Measurements from ENCODE around the gene CACNG3. TPM values are rescaled to one million over a fixed set of nuclear protein-coding genes. Genes with fewer than 3 reads are reported as not detected.

The CACNG3 gene
- total and polyA plus RNA-seq, 2 of the 4 experiments (the other 2 are of a cell fraction), result not detected

- no peaks in the 10 kb centered on the region for H3K79me1 ChIP-seq (ENCODE audit: low read depth in 1 of 2, low read length in 2 of 2)
- no peaks in the 10 kb centered on the region for H3K9me1 ChIP-seq (ENCODE audit: insufficient read depth, low read length)
- no peaks in the 10 kb centered on the region for H3K36me3 ChIP-seq (ENCODE audit: control insufficient read depth, insufficient read depth, low read length)
- ChIA-PET POLR2A (ENCODE audit: unreplicated experiment) (no interaction called here), CTCF (no interaction called here)
- H3K4me2 ChIP-seq (ENCODE audit: low read depth, low read length), result no peak overlapping the region
- H3K23ac ChIP-seq (ENCODE audit: low read depth, low read length), result no peak overlapping the region
- no peak overlapping the region for H3K18ac ChIP-seq (ENCODE audit: low read depth, low read length)
- H3K9me3 ChIP-seq (ENCODE audit: control insufficient read depth, insufficient read depth, low read length), result no peaks in the 10 kb centered on the region
- intact Hi-C loops (cut with micrococcal nuclease), result no loop called here
- WGBS, 2 experiments (ENCODE audit: extremely low coverage in 2 of 2, insufficient read length in 1 of 2), result no CpG with 5 or more reads among the region's 5 CpGs
- no peaks in the 10 kb centered on the region for H3K27me3 ChIP-seq (ENCODE audit: control insufficient read depth, insufficient read depth, low read length)
- dilution Hi-C loops (cut with HindIII; ENCODE audit: low sequenced_read_pairs, unreplicated experiment), result no loop called here
- no peaks in the 10 kb centered on the region for H3K4me1 ChIP-seq (ENCODE audit: control insufficient read depth, insufficient read depth, low read length)
- H2AK5ac ChIP-seq (ENCODE audit: low read depth, low read length), result no peak overlapping the region
- no peak overlapping the region for H3K56ac ChIP-seq (ENCODE audit: extremely low read depth, insufficient read depth, low read length)
- H3K4me3 ChIP-seq (ENCODE audit: insufficient read depth, low read depth, low read length), result no peak overlapping the region
- H4K8ac ChIP-seq (ENCODE audit: low read depth in 2 of 2, low read length in 2 of 2), result no peak overlapping the region
- no peaks in the 10 kb centered on the region for H4K20me1 ChIP-seq (ENCODE audit: insufficient read depth, low read length)
- no peak overlapping the region for H2BK15ac ChIP-seq (ENCODE audit: low read depth, low read length)
- DNase-seq (no peak), ATAC-seq (ENCODE audit: low read depth) (no peak)
- no peak overlapping the region for H3K27ac ChIP-seq (ENCODE audit: insufficient read depth, low read length)
- no peak overlapping the region for H3K4ac ChIP-seq (ENCODE audit: low read depth, low read length)
- no peak overlapping the region for H3K9ac ChIP-seq (ENCODE audit: low read depth, low read length)
- no peak overlapping the region for H2BK120ac ChIP-seq (ENCODE audit: low read depth, low read length)
- no peak overlapping the region for H2BK20ac ChIP-seq (ENCODE audit: low read depth, low read length)
- H2BK5ac ChIP-seq (ENCODE audit: low read depth, low read length, poor library complexity, severe bottlenecking), result no peak overlapping the region
- no peak overlapping the region for H2AK9ac ChIP-seq (replicated peaks; ENCODE audit: low read depth, low read length, poor library complexity)
- H3K14ac ChIP-seq (replicated peaks; ENCODE audit: low read depth, low read length), result no peak overlapping the region
- in situ Hi-C loops (cut with MboI; ENCODE audit: low sequenced_read_pairs), result no loop called here
- H4K91ac ChIP-seq (ENCODE audit: insufficient read depth, low read depth, low read length), result no peak overlapping the region
- no peak overlapping the region for H4K5ac ChIP-seq (ENCODE audit: low read depth, low read length)
- no peak overlapping the region for H2AFZ ChIP-seq (replicated peaks; ENCODE audit: low read length, poor library complexity)
- no peak for TF ChIP-seq CHD1 (IDR thresholded peaks at IDR 0.05; ENCODE audit: low read depth, low read length)
- no peak for TF ChIP-seq CTCF (conservative IDR thresholded peaks at IDR 0.05; ENCODE audit: low read depth, low read length)
- no peak for TF ChIP-seq BHLHE40 (IDR thresholded peaks at IDR 0.05; ENCODE audit: low read depth, low read length)
- TF ChIP-seq RFX5 (IDR thresholded peaks at IDR 0.05; ENCODE audit: low read depth, low read length), result no peak
- no TSS peak for BruUV-seq (replicated peaks)
These were observed 52.1 kb downstream of the CACNG3 start for GRCh38 chr16:24308200-24308599.
